GM18505 (cell line): ENCODE results near the gene RETREG1.

Source experiments
- ATAC-seq: cut with Tn5 transposase; IDR thresholded peaks from one replicate; pipeline ENCODE4 v1.9.1; 2021; ENCODE audit not compliant: unreplicated experiment
- POLR2A ChIP-seq: IDR thresholded peaks from 4 replicates; pipeline ENCODE4 v1.6.1; 2011; ENCODE audit warnings: borderline replicate concordance; ENCODE audit not compliant: insufficient read depth, insufficient read length; ENCODE audit errors: extremely low read depth

The RETREG1 gene

GRCh38 chr5:16528382-16529110 lies 88.3 kb downstream of the RETREG1 start:
- no peak for ATAC-seq
- no peak for TF ChIP-seq POLR2A

- ATAC-seq: no peak
- TF ChIP-seq POLR2A: no peak
These were observed 91.1 kb downstream of the RETREG1 start for GRCh38 chr5:16525651-16526050.

- TF ChIP-seq POLR2A: no peak
- no peak for ATAC-seq
These were observed 92.5 kb downstream of the RETREG1 start for GRCh38 chr5:16524286-16524685.

GRCh38 chr5:16521521-16522483 lies 95.0 kb downstream of the RETREG1 start:
- no peak for ATAC-seq
- TF ChIP-seq POLR2A: no peak

GRCh38 chr5:16520841-16521240 lies 96.0 kb downstream of the RETREG1 start:
- TF ChIP-seq POLR2A: no peak
- no peak for ATAC-seq

GRCh38 chr5:16519435-16519834 lies 97.4 kb downstream of the RETREG1 start:
- no peak for ATAC-seq
- no peak for TF ChIP-seq POLR2A

GRCh38 chr5:16518606-16519005 lies 98.2 kb downstream of the RETREG1 start:
- no peak for TF ChIP-seq POLR2A
- no peak for ATAC-seq

- ATAC-seq: no peak
- TF ChIP-seq POLR2A: no peak
These were observed 101.3 kb downstream of the RETREG1 start for GRCh38 chr5:16515532-16515931.

- ATAC-seq: no peak
- no peak for TF ChIP-seq POLR2A
These were observed 106.7 kb downstream of the RETREG1 start for GRCh38 chr5:16510098-16510497.

- no peak for TF ChIP-seq POLR2A
- no peak for ATAC-seq
These were observed 107.9 kb downstream of the RETREG1 start for GRCh38 chr5:16508730-16509531.

GRCh38 chr5:16507716-16508115 lies 109.1 kb downstream of the RETREG1 start:
- TF ChIP-seq POLR2A: no peak
- ATAC-seq: no peak

- no peak for ATAC-seq
- TF ChIP-seq POLR2A: no peak
These were observed 110.9 kb downstream of the RETREG1 start for GRCh38 chr5:16505904-16506303.
